KOPT-K1 (cell line): Measurements from ENCODE around the gene OLFML1.

Source experiments
- H3K27ac ChIP-seq: fragments of 200-600 bp; sonication (generic); 2 replicates; pipeline ENCODE4 v1.5.1; 2016; ENCODE audit warnings: antibody characterized with exemption, mild to moderate bottlenecking, low read depth, low read length; ENCODE audit not compliant: poor library complexity, severe bottlenecking
- H3K36me3 ChIP-seq: fragments of 200-600 bp; sonication (generic); 2 replicates; pipeline ENCODE4 v1.5.1; 2017; ENCODE audit warnings: antibody characterized with exemption, mild to moderate bottlenecking, low read length, moderate library complexity; ENCODE audit not compliant: insufficient read depth
- H3K9me3 ChIP-seq: fragments of 200-600 bp; sonication (generic); 2 replicates; pipeline ENCODE4 v1.5.1; 2017; ENCODE audit warnings: antibody characterized with exemption, low read length, mild to moderate bottlenecking; ENCODE audit not compliant: insufficient read depth, poor library complexity, severe bottlenecking

Gene OLFML1

GRCh38 chr11:7527029-7527428 is 41.7 kb downstream of the OLFML1 start:
- Histone ChIP-seq H3K27ac (no peak overlapping the region), H3K36me3 (no peaks in the 10 kb centered on the region), H3K9me3 (no peaks in the 10 kb centered on the region)

GRCh38 chr11:7528514-7529049 is 43.3 kb downstream of the OLFML1 start:
- Histone ChIP-seq H3K27ac (no peak overlapping the region), H3K9me3 (no peaks in the 10 kb centered on the region), H3K36me3 (no peaks in the 10 kb centered on the region)

GRCh38 chr11:7530013-7530640 is 44.8 kb downstream of the OLFML1 start:
- Histone ChIP-seq H3K36me3 (no peaks in the 10 kb centered on the region), H3K27ac (no peak overlapping the region), H3K9me3 (no peaks in the 10 kb centered on the region)

GRCh38 chr11:7531011-7531410 is 45.7 kb downstream of the OLFML1 start:
- Histone ChIP-seq H3K36me3 (no peaks in the 10 kb centered on the region), H3K27ac (no peak overlapping the region), H3K9me3 (no peaks in the 10 kb centered on the region)

- Histone ChIP-seq H3K36me3 (no peaks in the 10 kb centered on the region), H3K27ac (no peak overlapping the region), H3K9me3 (no peaks in the 10 kb centered on the region)
These were observed 47.3 kb downstream of the OLFML1 start for GRCh38 chr11:7532405-7533145.

GRCh38 chr11:7533199-7534041 is 48.1 kb downstream of the OLFML1 start:
- no peaks in the 10 kb centered on the region for H3K36me3 ChIP-seq
- no peak overlapping the region for H3K27ac ChIP-seq
- H3K9me3 ChIP-seq: no peaks in the 10 kb centered on the region

GRCh38 chr11:7534042-7534378 is 48.7 kb downstream of the OLFML1 start:
- Histone ChIP-seq H3K9me3 (no peaks in the 10 kb centered on the region), H3K27ac (no peak overlapping the region), H3K36me3 (no peaks in the 10 kb centered on the region)

GRCh38 chr11:7536100-7536499 is 50.8 kb downstream of the OLFML1 start:
- H3K36me3 ChIP-seq: no peaks in the 10 kb centered on the region
- no peak overlapping the region for H3K27ac ChIP-seq
- H3K9me3 ChIP-seq: no peaks in the 10 kb centered on the region

GRCh38 chr11:7537265-7537664 is 52.0 kb downstream of the OLFML1 start:
- Histone ChIP-seq H3K27ac (no peak overlapping the region), H3K9me3 (no peaks in the 10 kb centered on the region), H3K36me3 (no peaks in the 10 kb centered on the region)

- Histone ChIP-seq H3K9me3 (no peaks in the 10 kb centered on the region), H3K36me3 (no peaks in the 10 kb centered on the region), H3K27ac (no peak overlapping the region)
These were observed 52.7 kb downstream of the OLFML1 start for GRCh38 chr11:7538031-7538430.

- Histone ChIP-seq H3K9me3 (no peaks in the 10 kb centered on the region), H3K36me3 (no peaks in the 10 kb centered on the region), H3K27ac (no peak overlapping the region)
These were observed 53.5 kb downstream of the OLFML1 start for GRCh38 chr11:7538466-7539454.

- H3K27ac ChIP-seq: no peak overlapping the region
- H3K36me3 ChIP-seq: no peaks in the 10 kb centered on the region
These were observed 55.7 kb downstream of the OLFML1 start for GRCh38 chr11:7540830-7541555.

GRCh38 chr11:7543302-7543701 is 58.0 kb downstream of the OLFML1 start:
- Histone ChIP-seq H3K36me3 (no peaks in the 10 kb centered on the region), H3K9me3 (no peaks in the 10 kb centered on the region), H3K27ac (no peak overlapping the region)

More at GRCh38 chr11:7540830-7541555, 55.7 kb downstream of the OLFML1 start:
- no peaks in the 10 kb centered on the region for H3K9me3 ChIP-seq

GRCh38 chr11:7544021-7544420 is 58.7 kb downstream of the OLFML1 start:
- no peaks in the 10 kb centered on the region for H3K9me3 ChIP-seq
- no peaks in the 10 kb centered on the region for H3K36me3 ChIP-seq
- H3K27ac ChIP-seq: no peak overlapping the region
